Measurements from ENCODE around the gene IFIT2. TPM values are rescaled to one million over a fixed set of nuclear protein-coding genes. Genes with fewer than 3 reads are reported as not detected.

Gene IFIT2
- total RNA-seq, 1 donor from 2014 or later: 3.3 TPM

GRCh38 chr10:89357096-89357495, 55.2 kb downstream of the IFIT2 start:
- FAIRE-seq: no peak

GRCh38 chr10:89357975-89358374, 56.1 kb downstream of the IFIT2 start:
- FAIRE-seq (no peak), DNase-seq (ENCODE audit: low spot score in 2 of 2) (no peak)

More at GRCh38 chr10:89357096-89357495, 55.2 kb downstream of the IFIT2 start:
- no peak for DNase-seq (ENCODE audit: low spot score in 2 of 2)

Other genes starting within 250 kb of the IFIT2 start
- gene CH25H, start 94.7 kb upstream of the IFIT2 start, total RNA-seq: 0.82 TPM
- gene LIPA, start 50.3 kb upstream of the IFIT2 start, total RNA-seq: 38.7 TPM
- gene IFIT3, start 26.0 kb downstream of the IFIT2 start, total RNA-seq: 6.5 TPM
- gene IFIT1B, start 76.0 kb downstream of the IFIT2 start, total RNA-seq: 0.41 TPM
- gene IFIT1, start 90.6 kb downstream of the IFIT2 start, total RNA-seq: 5.7 TPM
- gene IFIT5, start 112.5 kb downstream of the IFIT2 start, total RNA-seq: 64.8 TPM
- gene SLC16A12, start 233.5 kb downstream of the IFIT2 start, total RNA-seq: 1.2 TPM